ENCODE measurements around the gene ARSB. TPM values are rescaled to one million over a fixed set of nuclear protein-coding genes. Genes with fewer than 3 reads are reported as not detected.

ARSB gene
- total and polyA plus RNA-seq, 9 of the 15 experiments (the other 6 are each of a cell fraction or from before 2014, with no cell fraction given): 0.52 to 4.6 (median 2.4) TPM

DNA sequence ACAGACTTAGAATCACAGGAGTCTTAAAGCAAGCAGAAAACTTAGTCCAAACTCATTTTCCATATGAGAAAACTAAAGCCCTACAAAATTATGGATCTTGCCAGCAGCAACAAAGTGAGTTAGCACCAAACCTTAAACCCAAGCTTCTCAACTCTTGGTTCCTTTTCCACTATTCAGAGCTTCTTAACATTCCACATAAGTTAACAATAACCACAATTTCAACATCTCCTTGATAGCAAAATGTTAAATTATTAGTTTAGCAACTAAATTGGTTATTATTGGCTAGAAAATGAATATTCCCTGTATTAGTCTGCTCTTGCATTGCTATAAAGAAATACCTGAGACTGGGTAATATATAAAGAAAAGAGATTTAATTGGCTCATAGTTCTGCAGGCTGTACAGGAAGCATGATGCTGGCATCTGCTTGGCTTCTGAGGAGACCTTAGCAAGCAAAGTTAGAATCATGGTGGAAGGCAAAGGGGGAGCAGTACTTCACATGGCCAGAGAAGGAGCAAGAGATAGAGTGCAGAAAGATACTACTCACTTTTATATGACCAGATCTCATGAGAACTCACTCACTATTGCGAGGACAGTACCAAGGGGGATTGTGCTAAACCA, 26.2 kb upstream of the ARSB start:
- DNase-seq (ENCODE audit: extremely low read depth in 1 of 4, low spot score in 3 of 4) (no peak), FAIRE-seq (no peak), ATAC-seq (peak; percentile 59)
- in situ Hi-C loops (cut with MboI) (loop anchor here (10.0 to 25.0 kb wide), 2 partner anchors 1073 to 1301 kb away; partner anchors contain the start of gene SPZ1), intact Hi-C loops (cut with micrococcal nuclease) (no loop called here)
- no peaks in the 10 kb centered on the region for H3K9me3 ChIP-seq (replicated peaks; ENCODE audit: control insufficient read depth, insufficient read depth, low read depth, low read length)
- no peak overlapping the region for H2AFZ ChIP-seq (ENCODE audit: low read depth, low read length)
- no peak overlapping the region for H3K27ac ChIP-seq (ENCODE audit: extremely low read depth, low read depth, low read length)
- TF ChIP-seq, protein P1, sequence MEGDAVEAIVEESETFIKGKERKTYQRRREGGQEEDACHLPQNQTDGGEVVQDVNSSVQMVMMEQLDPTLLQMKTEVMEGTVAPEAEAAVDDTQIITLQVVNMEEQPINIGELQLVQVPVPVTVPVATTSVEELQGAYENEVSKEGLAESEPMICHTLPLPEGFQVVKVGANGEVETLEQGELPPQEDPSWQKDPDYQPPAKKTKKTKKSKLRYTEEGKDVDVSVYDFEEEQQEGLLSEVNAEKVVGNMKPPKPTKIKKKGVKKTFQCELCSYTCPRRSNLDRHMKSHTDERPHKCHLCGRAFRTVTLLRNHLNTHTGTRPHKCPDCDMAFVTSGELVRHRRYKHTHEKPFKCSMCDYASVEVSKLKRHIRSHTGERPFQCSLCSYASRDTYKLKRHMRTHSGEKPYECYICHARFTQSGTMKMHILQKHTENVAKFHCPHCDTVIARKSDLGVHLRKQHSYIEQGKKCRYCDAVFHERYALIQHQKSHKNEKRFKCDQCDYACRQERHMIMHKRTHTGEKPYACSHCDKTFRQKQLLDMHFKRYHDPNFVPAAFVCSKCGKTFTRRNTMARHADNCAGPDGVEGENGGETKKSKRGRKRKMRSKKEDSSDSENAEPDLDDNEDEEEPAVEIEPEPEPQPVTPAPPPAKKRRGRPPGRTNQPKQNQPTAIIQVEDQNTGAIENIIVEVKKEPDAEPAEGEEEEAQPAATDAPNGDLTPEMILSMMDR (IDR thresholded peaks at IDR 0.05 in 2 of 3, conservative IDR thresholded peaks at IDR 0.05 in 1 of 3; ENCODE audit: insufficient read depth in 2 of 3, low read depth in 1 of 3, low read length in 3 of 3): peak in 2 of 3 experiments; percentile 25 to 26; a peak in 2 of 6 replicates
- TF ChIP-seq EWSR1 (IDR thresholded peaks at IDR 0.05; ENCODE audit: borderline replicate concordance, low read depth, partially characterized antibody): no peak
- no peak for TF ChIP-seq KDM4B (IDR thresholded peaks at IDR 0.05; ENCODE audit: borderline replicate concordance in 2 of 2, low read depth in 1 of 2)
- TF ChIP-seq, protein P2, sequence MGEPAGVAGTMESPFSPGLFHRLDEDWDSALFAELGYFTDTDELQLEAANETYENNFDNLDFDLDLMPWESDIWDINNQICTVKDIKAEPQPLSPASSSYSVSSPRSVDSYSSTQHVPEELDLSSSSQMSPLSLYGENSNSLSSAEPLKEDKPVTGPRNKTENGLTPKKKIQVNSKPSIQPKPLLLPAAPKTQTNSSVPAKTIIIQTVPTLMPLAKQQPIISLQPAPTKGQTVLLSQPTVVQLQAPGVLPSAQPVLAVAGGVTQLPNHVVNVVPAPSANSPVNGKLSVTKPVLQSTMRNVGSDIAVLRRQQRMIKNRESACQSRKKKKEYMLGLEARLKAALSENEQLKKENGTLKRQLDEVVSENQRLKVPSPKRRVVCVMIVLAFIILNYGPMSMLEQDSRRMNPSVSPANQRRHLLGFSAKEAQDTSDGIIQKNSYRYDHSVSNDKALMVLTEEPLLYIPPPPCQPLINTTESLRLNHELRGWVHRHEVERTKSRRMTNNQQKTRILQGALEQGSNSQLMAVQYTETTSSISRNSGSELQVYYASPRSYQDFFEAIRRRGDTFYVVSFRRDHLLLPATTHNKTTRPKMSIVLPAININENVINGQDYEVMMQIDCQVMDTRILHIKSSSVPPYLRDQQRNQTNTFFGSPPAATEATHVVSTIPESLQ (CRISPR knock-in tag; IDR thresholded peaks at IDR 0.05): no peak
- ChIA-PET POLR2A (no interaction called here), CTCF (ENCODE audit: low intra/inter-chr PET ratio) (no interaction called here)
- peaks cover under 1 to 9% of the 10 kb centered on the region in 2 experiments; a peak in 2 of 5 replicates for H3K27me3 ChIP-seq (ENCODE audit: control insufficient read depth in 2 of 2, insufficient read depth in 2 of 2, low read length in 2 of 2)
- no peaks in the 10 kb centered on the region for H3K36me3 ChIP-seq (ENCODE audit: control insufficient read depth, insufficient read depth, low read length)
- H3K4me3 ChIP-seq: no peak overlapping the region
- no peaks in the 10 kb centered on the region for H3K4me1 ChIP-seq (replicated peaks in 1 of 2; ENCODE audit: control insufficient read depth in 2 of 2, insufficient read depth in 2 of 2, low read length in 2 of 2)
- H3K4me2 ChIP-seq (ENCODE audit: insufficient read depth, low read length): no peak overlapping the region
- H4K20me1 ChIP-seq (replicated peaks; ENCODE audit: control insufficient read depth, insufficient read depth, low read length): no peaks in the 10 kb centered on the region
- BruUV-seq (replicated peaks): no TSS peak
- H3K9me1 ChIP-seq (ENCODE audit: control insufficient read depth, insufficient read depth, low read length): no peaks in the 10 kb centered on the region
- 0% methylated on average over 1 of the region's 1 CpG for WGBS (ENCODE audit: insufficient coverage, low coverage, missing lambda C conversion rate)
- no peaks in the 10 kb centered on the region for H3K79me2 ChIP-seq (ENCODE audit: control insufficient read depth, insufficient read depth, low read length)
- H3K9ac ChIP-seq (ENCODE audit: insufficient read depth in 1 of 2, low read depth in 2 of 2, low read length in 2 of 2): no peak overlapping the region

Data from K562 (cell line).